ENCODE data around the gene ABTB1.
"Not testable (repeated sequence)": the region's sequence is repeated elsewhere in the genome, so short reads cannot be mapped to it uniquely, and the experiment has no call there.

- not testable (repeated sequence) for TF ChIP-seq CTCF (conservative IDR thresholded peaks at IDR 0.05; ENCODE audit: low read length); EZH2phosphoT487 (IDR thresholded peaks at IDR 0.05; ENCODE audit: borderline replicate concordance, low read depth, low read length)
These were observed 9.4 kb downstream of the ABTB1 start for GRCh38 chr3:127682175-127682554.

Measured in OCI-LY7 (cell line).